HG03558 (cell line): ENCODE data around the gene ZP3.
A peak's percentile ranks its signal among the peaks of the same experiment; 100 is the strongest.
"Not testable (repeated sequence)": the region's sequence is repeated elsewhere in the genome, so short reads cannot be mapped to it uniquely, and the experiment has no call there.

ENCODE experiments used
- ATAC-seq: cut with Tn5 transposase; IDR thresholded peaks from one replicate; pipeline ENCODE4 v1.9.1; 2021; ENCODE audit warnings: moderate number of reproducible peaks; ENCODE audit not compliant: unreplicated experiment; ENCODE audit errors: extremely low read depth

Gene ZP3

GRCh38 chr7:76424413-76425111, at the start of gene ZP3:
Gene ZP3 (plus strand): TSS chr7:76424950. CDS start chr7:76424965, 15 bp downstream.
- no peak for ATAC-seq

- no peak for ATAC-seq
These were observed 49.5 kb upstream of the ZP3 start for GRCh38 chr7:76375251-76375650.

GRCh38 chr7:76377186-76377918, 47.4 kb upstream of the ZP3 start:
- no peak for ATAC-seq

- ATAC-seq = no peak
These were observed 44.2 kb upstream of the ZP3 start for GRCh38 chr7:76380623-76380966.

GRCh38 chr7:76381814-76382213, 42.9 kb upstream of the ZP3 start:
- no peak for ATAC-seq

GRCh38 chr7:76383089-76383944, 41.4 kb upstream of the ZP3 start:
- no peak for ATAC-seq

GRCh38 chr7:76386691-76387260, 38.0 kb upstream of the ZP3 start:
- no peak for ATAC-seq

- ATAC-seq = not testable (repeated sequence)
These were observed 37.0 kb upstream of the ZP3 start for GRCh38 chr7:76387789-76388188.

- no peak for ATAC-seq
These were observed 34.7 kb upstream of the ZP3 start for GRCh38 chr7:76390092-76390491.

- no peak for ATAC-seq
These were observed 32.1 kb upstream of the ZP3 start for GRCh38 chr7:76392531-76393115.

GRCh38 chr7:76393116-76394031, 31.4 kb upstream of the ZP3 start:
- ATAC-seq = peak; percentile 87

- ATAC-seq = no peak
These were observed 29.8 kb upstream of the ZP3 start for GRCh38 chr7:76394957-76395356.

- ATAC-seq = not testable (repeated sequence)
These were observed 29.2 kb upstream of the ZP3 start for GRCh38 chr7:76395605-76395964.

GRCh38 chr7:76395965-76396726, 28.6 kb upstream of the ZP3 start:
- no peak for ATAC-seq

- ATAC-seq = no peak
These were observed 27.9 kb upstream of the ZP3 start for GRCh38 chr7:76396864-76397263.

GRCh38 chr7:76397409-76398183, 27.2 kb upstream of the ZP3 start:
- ATAC-seq = no peak

GRCh38 chr7:76400248-76400647, 24.5 kb upstream of the ZP3 start:
- ATAC-seq = no peak

GRCh38 chr7:76403097-76403496, 21.7 kb upstream of the ZP3 start:
- ATAC-seq = not testable (repeated sequence)
